ENCODE data around the gene DNAH10. TPM values are rescaled to one million over a fixed set of nuclear protein-coding genes. Genes with fewer than 3 reads are reported as not detected.

Gene DNAH10
- total and polyA plus RNA-seq, 2 of the 4 experiments (the other 2 are of a cell fraction) = 0.18 to 0.22 TPM

GRCh38 chr12:123846340-123846739 lies 84.2 kb downstream of the DNAH10 start:
- H2BK20ac ChIP-seq (ENCODE audit: low read depth, low read length) = no peak overlapping the region
- no peak overlapping the region for H3K4me3 ChIP-seq (ENCODE audit: insufficient read depth, low read depth, low read length)
- no peak overlapping the region for H2AK9ac ChIP-seq (replicated peaks; ENCODE audit: low read depth, low read length, poor library complexity)
- H4K5ac ChIP-seq (ENCODE audit: low read depth, low read length) = no peak overlapping the region
- no CpG with 5 or more reads among the region's 5 CpGs for WGBS, 2 experiments (ENCODE audit: extremely low coverage in 2 of 2, insufficient read length in 1 of 2)
- no peak overlapping the region for H3K56ac ChIP-seq (ENCODE audit: extremely low read depth, insufficient read depth, low read length)
- H4K8ac ChIP-seq (ENCODE audit: low read depth in 2 of 2, low read length in 2 of 2) = no peak overlapping the region
- DNase-seq = no peak
- no peak overlapping the region for H3K18ac ChIP-seq (ENCODE audit: low read depth, low read length)
- no peak overlapping the region for H3K4me2 ChIP-seq (ENCODE audit: low read depth, low read length)
- H3K23ac ChIP-seq (ENCODE audit: low read depth, low read length) = no peak overlapping the region
- H3K9me1 ChIP-seq (ENCODE audit: insufficient read depth, low read length) = no peaks in the 10 kb centered on the region
- in situ Hi-C loops (cut with MboI; ENCODE audit: low sequenced_read_pairs) (no loop called here), intact Hi-C loops (cut with micrococcal nuclease) (no loop called here), dilution Hi-C loops (cut with HindIII; ENCODE audit: low sequenced_read_pairs, unreplicated experiment) (no loop called here)
- no peak overlapping the region for H2AFZ ChIP-seq (replicated peaks; ENCODE audit: low read length, poor library complexity)
- H3K4me1 ChIP-seq (ENCODE audit: control insufficient read depth, insufficient read depth, low read length) = no peaks in the 10 kb centered on the region
- POLR2A ChIA-PET (ENCODE audit: unreplicated experiment) = no interaction called here
- H3K79me1 ChIP-seq (ENCODE audit: low read depth in 1 of 2, low read length in 2 of 2) = no peaks in the 10 kb centered on the region
- CTCF ChIA-PET = no interaction called here
- no peak overlapping the region for H3K27ac ChIP-seq (ENCODE audit: insufficient read depth, low read length)
- H2BK120ac ChIP-seq (ENCODE audit: low read depth, low read length) = no peak overlapping the region
- no peaks in the 10 kb centered on the region for H4K20me1 ChIP-seq (ENCODE audit: insufficient read depth, low read length)
- no peak overlapping the region for H3K9ac ChIP-seq (ENCODE audit: low read depth, low read length)
- no peak overlapping the region for H2AK5ac ChIP-seq (ENCODE audit: low read depth, low read length)
- H3K27me3 ChIP-seq (ENCODE audit: control insufficient read depth, insufficient read depth, low read length) = peaks cover 12% of the 10 kb centered on the region
- H3K9me3 ChIP-seq (ENCODE audit: control insufficient read depth, insufficient read depth, low read length) = no peaks in the 10 kb centered on the region
- H3K4ac ChIP-seq (ENCODE audit: low read depth, low read length) = no peak overlapping the region
- no peak overlapping the region for H3K14ac ChIP-seq (replicated peaks; ENCODE audit: low read depth, low read length)
- H2BK5ac ChIP-seq (ENCODE audit: low read depth, low read length, poor library complexity, severe bottlenecking) = no peak overlapping the region
- no peak for ATAC-seq (ENCODE audit: low read depth)
- BruUV-seq (replicated peaks) = no TSS peak
- no peak for TF ChIP-seq BHLHE40 (IDR thresholded peaks at IDR 0.05; ENCODE audit: low read depth, low read length)
- no peak for TF ChIP-seq NFE2L2 (IDR thresholded peaks at IDR 0.05; ENCODE audit: low read depth, low read length)
- TF ChIP-seq SMC3 (IDR thresholded peaks at IDR 0.05; ENCODE audit: low read depth, low read length) = no peak
- no peak for TF ChIP-seq CTCF (conservative IDR thresholded peaks at IDR 0.05; ENCODE audit: low read depth, low read length)
- no peak for TF ChIP-seq RFX5 (IDR thresholded peaks at IDR 0.05; ENCODE audit: low read depth, low read length)
- no peak for TF ChIP-seq ELK1 (IDR thresholded peaks at IDR 0.05; ENCODE audit: borderline replicate concordance, low read depth, low read length)
- TF ChIP-seq CEBPB (IDR thresholded peaks at IDR 0.05; ENCODE audit: low read depth, low read length) = no peak
- TF ChIP-seq MAFK (IDR thresholded peaks at IDR 0.05; ENCODE audit: low read depth, low read length) = no peak
- no peak for TF ChIP-seq RCOR1 (IDR thresholded peaks at IDR 0.05; ENCODE audit: insufficient replicate concordance, low read length)
- TF ChIP-seq MAZ (IDR thresholded peaks at IDR 0.05; ENCODE audit: borderline replicate concordance, low read depth, low read length) = no peak
- no peak overlapping the region for H4K91ac ChIP-seq (ENCODE audit: insufficient read depth, low read depth, low read length)
- H3K36me3 ChIP-seq (ENCODE audit: control insufficient read depth, insufficient read depth, low read length) = no peaks in the 10 kb centered on the region
- no peak overlapping the region for H2BK15ac ChIP-seq (ENCODE audit: low read depth, low read length)
